CD4-positive, alpha-beta T cell treated with Interleukin-1 beta for 1 hour (primary cell): ENCODE results near the gene BTNL3.
"Not testable (repeated sequence)": the region's sequence is repeated elsewhere in the genome, so short reads cannot be mapped to it uniquely, and the experiment has no call there.

Source experiments
- DNase-seq, 2 donors: peaks; one replicate each; pipeline ENCODE4 v3.0.0-alpha.2; 2020 to 2022

BTNL3 gene

GRCh38 chr5:180988592-180988991, at the start of gene BTNL3:
Gene BTNL3, plus strand, starts transcription at chr5:180988846. Its CDS starts 183 bp downstream, at chr5:180989029.
- no peak for DNase-seq

- no peak for DNase-seq
Measured at GRCh38 chr5:180950291-180950949, 38.2 kb upstream of the BTNL3 start.

GRCh38 chr5:180959661-180960060, 29.0 kb upstream of the BTNL3 start:
- DNase-seq: no peak

- no peak for DNase-seq
Measured at GRCh38 chr5:180960209-180960608, 28.4 kb upstream of the BTNL3 start.

GRCh38 chr5:180969406-180969805, 19.2 kb upstream of the BTNL3 start:
- DNase-seq: no peak

GRCh38 chr5:180970336-180970735, 18.3 kb upstream of the BTNL3 start:
- no peak for DNase-seq

- no peak for DNase-seq
Measured at GRCh38 chr5:180970875-180971274, 17.8 kb upstream of the BTNL3 start.

GRCh38 chr5:180974612-180975315, 13.9 kb upstream of the BTNL3 start:
- no peak for DNase-seq

GRCh38 chr5:180975338-180975737, 13.3 kb upstream of the BTNL3 start:
- DNase-seq: peak in 1 of 2 donors; percentile 61

- no peak for DNase-seq
Measured at GRCh38 chr5:180976518-180976917, 12.1 kb upstream of the BTNL3 start.

GRCh38 chr5:180977852-180978251, 10.8 kb upstream of the BTNL3 start:
- DNase-seq: no peak

- no peak for DNase-seq
Measured at GRCh38 chr5:180982008-180982741, 6.5 kb upstream of the BTNL3 start.

GRCh38 chr5:180988016-180988415, 630 bp upstream of the BTNL3 start:
- DNase-seq: no peak

GRCh38 chr5:180990086-180990881, 1.6 kb downstream of the BTNL3 start:
- no peak for DNase-seq

GRCh38 chr5:180990882-180991242, 2.2 kb downstream of the BTNL3 start:
- DNase-seq: no peak

- no peak for DNase-seq
Measured at GRCh38 chr5:181001947-181002346, 13.3 kb downstream of the BTNL3 start.

- DNase-seq: no peak
Measured at GRCh38 chr5:181005791-181006190, 17.1 kb downstream of the BTNL3 start.

- DNase-seq: no peak
Measured at GRCh38 chr5:181008136-181008535, 19.5 kb downstream of the BTNL3 start.

GRCh38 chr5:181010018-181010417, 21.4 kb downstream of the BTNL3 start:
- not testable (repeated sequence) for DNase-seq

GRCh38 chr5:181014654-181015053, 26.0 kb downstream of the BTNL3 start:
- DNase-seq: not testable (repeated sequence)

- DNase-seq: not testable (repeated sequence)
Measured at GRCh38 chr5:181017448-181017847, 28.8 kb downstream of the BTNL3 start.

- no peak for DNase-seq
Measured at GRCh38 chr5:181020688-181021087, 32.0 kb downstream of the BTNL3 start.
